HCT116 (cell line): ENCODE measurements around the gene UBN1. TPM values are rescaled to one million over a fixed set of nuclear protein-coding genes. Genes with fewer than 3 reads are reported as not detected.

Experiments used
- ATAC-seq: fragments of 200-7000 bp; cut with Tn5 transposase; 2 replicates; pipeline ENCODE4 v1.9.1; 2020; ENCODE audit warnings: mild to moderate bottlenecking, moderate library complexity
- BruUV-seq: library from RNA; stranded (reverse); fragments of 400-500 nt; replicated peaks from 2 replicates; lab custom pipeline; 2021; lab: Mats Ljungman, UMichigan
- CTCF ChIA-PET: fragments of 300-600 bp; sonication (Branson Sonifier 250); formaldehyde crosslinking; loops from one replicate; lab custom pipeline; 2021; ENCODE audit warnings: antibody characterized with exemption; lab: Charles Lee
- POLR2A ChIA-PET: fragments of 300-600, 350-600 bp; sonication (Branson Sonifier 250); formaldehyde crosslinking; loops from one replicate; lab custom pipeline; 2021; ENCODE audit warnings: antibody characterized with exemption; lab: Charles Lee
- RAD21 ChIA-PET, 2 experiments: fragments of 300-600 bp; sonication (Branson Sonifier 250); formaldehyde crosslinking; loops; one replicate each; lab custom pipeline; 2023; ENCODE audit warnings: low total read pairs in 2 of 2; ENCODE audit not compliant: uncharacterized antibody in 2 of 2, unreplicated experiment in 2 of 2, low non-redundant PET in 1 of 2; lab: Charles Lee
- DNase-seq: peaks from one replicate; pipeline ENCODE4 v3.0.0-alpha.2; 2010; ENCODE audit warnings: low read depth, low spot score
- H2AFZ ChIP-seq: fragments of 200-600 bp; shearing (Covaris generic), sonication (generic); 2 replicates; pipeline ENCODE4 v1.6.1; 2017; ENCODE audit warnings: low read depth, mixed run types, mixed read lengths, antibody characterized with exemption, low read length; ENCODE audit not compliant: poor library complexity, severe bottlenecking
- H3K27ac ChIP-seq: 2 replicates; pipeline ENCODE4 v1.5.1; 2012; ENCODE audit warnings: low read depth, low read length
- H3K27me3 ChIP-seq: fragments of 200-600 bp; sonication (generic); 2 replicates; pipeline ENCODE4 v1.6.1; 2016; ENCODE audit warnings: mixed run types, low read length, mixed read lengths; ENCODE audit not compliant: insufficient read depth
- H3K36me3 ChIP-seq, 2 experiments: fragments of 200-500 bp in 1 of 2; fragments of 200-600 bp in 1 of 2; sonication (Bioruptor generic) in 1 of 2; sonication (generic) in 1 of 2; 2 replicates each; pipeline versions ENCODE4 v1.5.1 to v1.6.1; 2014 to 2016; ENCODE audit warnings: low read length in 2 of 2, inconsistent platforms in 1 of 2, mixed read lengths in 1 of 2, mixed run types in 1 of 2; ENCODE audit not compliant: insufficient read depth in 2 of 2, control insufficient read depth in 1 of 2
- H3K4me1 ChIP-seq, 2 experiments: fragments of 200-600 bp in 1 of 2; sonication (generic) in 1 of 2; 2 replicates each; pipeline versions ENCODE4 v1.5.1 to v1.6.1; 2012 to 2017; ENCODE audit warnings: low read length in 2 of 2, inconsistent platforms in 1 of 2, mild to moderate bottlenecking in 1 of 2, mixed read lengths in 1 of 2, mixed run types in 1 of 2, moderate library complexity in 1 of 2; ENCODE audit not compliant: insufficient read depth in 2 of 2, control insufficient read depth in 1 of 2
- H3K4me2 ChIP-seq: fragments of 200-600 bp; sonication (generic); 2 replicates; pipeline ENCODE4 v1.6.1; 2017; ENCODE audit warnings: mixed run types, low read length, mixed read lengths
- H3K4me3 ChIP-seq, 2 experiments: fragments of 200-600 bp in 1 of 2; sonication (generic) in 1 of 2; replicated peaks in 1 of 2; 2 replicates each; pipeline ENCODE4 v1.5.1; 2011 to 2016; ENCODE audit warnings: low read length in 2 of 2, control low read depth in 1 of 2, low read depth in 1 of 2, mild to moderate bottlenecking in 1 of 2, mixed read lengths in 1 of 2, mixed run types in 1 of 2
- H3K79me2 ChIP-seq: fragments of 200-600 bp; sonication (generic); 2 replicates; pipeline ENCODE4 v1.6.1; 2017; ENCODE audit warnings: mild to moderate bottlenecking, mixed run types, low read length, moderate library complexity, mixed read lengths; ENCODE audit not compliant: insufficient read depth
- H3K9ac ChIP-seq: fragments of 200-600 bp; sonication (generic); 2 replicates; pipeline ENCODE4 v1.6.1; 2016; ENCODE audit warnings: low read length, mixed read lengths
- H3K9me2 ChIP-seq: fragments of 200-600 bp; sonication (generic), shearing (Covaris generic); 2 replicates; pipeline ENCODE4 v1.6.1; 2017; ENCODE audit warnings: mixed run types, mild to moderate bottlenecking, moderate library complexity; ENCODE audit not compliant: insufficient read depth
- H3K9me3 ChIP-seq, 2 experiments: fragments of 200-500 bp in 1 of 2; fragments of 200-600 bp in 1 of 2; sonication (Bioruptor generic) in 1 of 2; sonication (generic) in 1 of 2; 2 replicates each; pipeline ENCODE4 v1.6.1; 2014 to 2017; ENCODE audit warnings: low read length in 2 of 2, mixed read lengths in 2 of 2, inconsistent platforms in 1 of 2, low read depth in 1 of 2, mild to moderate bottlenecking in 1 of 2, mixed run types in 1 of 2, moderate library complexity in 1 of 2; ENCODE audit not compliant: control insufficient read depth in 1 of 2, insufficient read depth in 1 of 2
- H4K20me1 ChIP-seq: fragments of 200-600 bp; sonication (generic), shearing (Covaris generic); 2 replicates; pipeline ENCODE4 v1.6.1; 2017; ENCODE audit warnings: mixed run types, mild to moderate bottlenecking, moderate library complexity; ENCODE audit not compliant: insufficient read depth
- ATF3 ChIP-seq: IDR thresholded peaks from 2 replicates; pipeline ENCODE4 v1.6.1; 2012
- CBX3 ChIP-seq: IDR thresholded peaks from 2 replicates; pipeline ENCODE4 v1.6.1; 2012; ENCODE audit warnings: low read depth
- CEBPB ChIP-seq: IDR thresholded peaks from 2 replicates; pipeline ENCODE4 v1.6.1; 2012; ENCODE audit warnings: low read depth
- CTCF ChIP-seq, 3 experiments: fragments of 200-600 bp in 1 of 3; sonication (generic) in 1 of 3; IDR thresholded peaks in 2 of 3; conservative IDR thresholded peaks in 1 of 3; 2 replicates each; pipeline ENCODE4 v1.5.1; 2012 to 2017; ENCODE audit warnings: low read depth in 2 of 3, low read length in 2 of 3, antibody characterized with exemption in 1 of 3, borderline replicate concordance in 1 of 3, control low read depth in 1 of 3, mild to moderate bottlenecking in 1 of 3, mixed read lengths in 1 of 3, mixed run types in 1 of 3, moderate library complexity in 1 of 3; ENCODE audit not compliant: insufficient read depth in 1 of 3
- EZH2 ChIP-seq: fragments of 200-600 bp; sonication (generic); IDR thresholded peaks from 2 replicates; pipeline ENCODE4 v1.6.1; 2017; ENCODE audit warnings: antibody characterized with exemption, mixed run types
- FOSL1 ChIP-seq: IDR thresholded peaks from 2 replicates; pipeline ENCODE4 v1.6.1; 2012; ENCODE audit warnings: low read depth
- JUND ChIP-seq: IDR thresholded peaks from 2 replicates; pipeline ENCODE4 v1.6.1; 2012
- POLR2A ChIP-seq: IDR thresholded peaks from 2 replicates; pipeline ENCODE4 v1.7.0; 2011; ENCODE audit warnings: borderline replicate concordance; ENCODE audit not compliant: insufficient read depth, insufficient read length; ENCODE audit errors: extremely low read depth
- POLR2AphosphoS5 ChIP-seq: IDR thresholded peaks from 2 replicates; pipeline ENCODE4 v1.6.1; 2011; ENCODE audit warnings: mild to moderate bottlenecking, low read depth, low read length, moderate library complexity
- RAD21 ChIP-seq: IDR thresholded peaks from 2 replicates; pipeline ENCODE4 v1.6.1; 2012; ENCODE audit warnings: low read depth, mild to moderate bottlenecking
- SIN3A ChIP-seq: IDR thresholded peaks from 2 replicates; pipeline ENCODE4 v1.6.1; 2012; ENCODE audit warnings: low read depth
- SP1 ChIP-seq: IDR thresholded peaks from 2 replicates; pipeline ENCODE4 v1.6.1; 2012; ENCODE audit warnings: low read depth
- SRF ChIP-seq: IDR thresholded peaks from 2 replicates; pipeline ENCODE4 v1.6.1; 2012; ENCODE audit warnings: low read depth
- ZFX ChIP-seq: fragments of 450-650 bp; IDR thresholded peaks from 2 replicates; pipeline ENCODE4 v1.6.1; 2017
- ZNF274 ChIP-seq: fragments of 200-500 bp; sonication (Bioruptor generic); IDR thresholded peaks from 2 replicates; pipeline ENCODE4 v1.6.1; 2014; ENCODE audit warnings: mild to moderate bottlenecking, low read depth, low read length, inconsistent platforms
- intact Hi-C: fragments of 100-400 bp; cut with micrococcal nuclease; formaldehyde crosslinking; loops from 2 replicates; pipeline ENCODE4 v1.10.0; 2022
- total RNA-seq: library from RNA; stranded (reverse); gene quantifications from one replicate; pipeline ENCODE4 v1.2.1, GENCODE V29; 2021; ENCODE audit not compliant: unreplicated experiment
- TF ChIP-seq, protein P1 (sequence below): IDR thresholded peaks from 2 replicates; pipeline ENCODE4 v1.6.1; 2012; ENCODE audit warnings: low read depth
- TF ChIP-seq, protein P2 (sequence below): IDR thresholded peaks from 2 replicates; pipeline ENCODE4 v1.6.1; 2012
- TF ChIP-seq, protein P3 (sequence below): IDR thresholded peaks from 2 replicates; pipeline ENCODE4 v1.6.1; 2011; ENCODE audit warnings: mild to moderate bottlenecking, low read length, moderate library complexity; ENCODE audit not compliant: insufficient replicate concordance; ENCODE audit errors: extremely low read depth

UBN1 gene
- total RNA-seq, 1 experiment from 2014 or later, result 31.9 TPM

GRCh38 chr16:4924593-4925292 lies 77.5 kb downstream of the UBN1 start:
- H3K4me3 ChIP-seq, result no peak overlapping the region
- H3K36me3 ChIP-seq, result peaks cover 0 to 13% of the 10 kb centered on the region in 2 experiments; a peak in 1 of 4 replicates
- DNase-seq, result no peak
- POLR2A ChIA-PET, result no interaction called here
- H3K79me2 ChIP-seq, result no peaks in the 10 kb centered on the region; the same call in 1 of the 2 replicates
- RAD21 ChIA-PET, result no interaction called here
- CTCF ChIA-PET, result no interaction called here
- H3K9me2 ChIP-seq, result no peaks in the 10 kb centered on the region
- no peak overlapping the region for H2AFZ ChIP-seq
- BruUV-seq, result no TSS peak
- peak overlapping the region; percentile 22 for H3K4me2 ChIP-seq
- no peak overlapping the region for H3K27ac ChIP-seq
- no peak overlapping the region for H3K9ac ChIP-seq
- H3K4me1 ChIP-seq, result peaks cover 8 to 23% of the 10 kb centered on the region in 2 experiments
- intact Hi-C loops, result no loop called here
- H3K9me3 ChIP-seq, result peaks cover 4 to 13% of the 10 kb centered on the region in 2 experiments; a peak in 2 of 4 replicates
- no peak for TF ChIP-seq POLR2A
- TF ChIP-seq JUND, result no peak
- TF ChIP-seq POLR2AphosphoS5, result no peak
- TF ChIP-seq CEBPB, result no peak
- TF ChIP-seq SP1, result no peak
- TF ChIP-seq CBX3, result no peak
- no peak for TF ChIP-seq SIN3A
- TF ChIP-seq, protein P1, sequence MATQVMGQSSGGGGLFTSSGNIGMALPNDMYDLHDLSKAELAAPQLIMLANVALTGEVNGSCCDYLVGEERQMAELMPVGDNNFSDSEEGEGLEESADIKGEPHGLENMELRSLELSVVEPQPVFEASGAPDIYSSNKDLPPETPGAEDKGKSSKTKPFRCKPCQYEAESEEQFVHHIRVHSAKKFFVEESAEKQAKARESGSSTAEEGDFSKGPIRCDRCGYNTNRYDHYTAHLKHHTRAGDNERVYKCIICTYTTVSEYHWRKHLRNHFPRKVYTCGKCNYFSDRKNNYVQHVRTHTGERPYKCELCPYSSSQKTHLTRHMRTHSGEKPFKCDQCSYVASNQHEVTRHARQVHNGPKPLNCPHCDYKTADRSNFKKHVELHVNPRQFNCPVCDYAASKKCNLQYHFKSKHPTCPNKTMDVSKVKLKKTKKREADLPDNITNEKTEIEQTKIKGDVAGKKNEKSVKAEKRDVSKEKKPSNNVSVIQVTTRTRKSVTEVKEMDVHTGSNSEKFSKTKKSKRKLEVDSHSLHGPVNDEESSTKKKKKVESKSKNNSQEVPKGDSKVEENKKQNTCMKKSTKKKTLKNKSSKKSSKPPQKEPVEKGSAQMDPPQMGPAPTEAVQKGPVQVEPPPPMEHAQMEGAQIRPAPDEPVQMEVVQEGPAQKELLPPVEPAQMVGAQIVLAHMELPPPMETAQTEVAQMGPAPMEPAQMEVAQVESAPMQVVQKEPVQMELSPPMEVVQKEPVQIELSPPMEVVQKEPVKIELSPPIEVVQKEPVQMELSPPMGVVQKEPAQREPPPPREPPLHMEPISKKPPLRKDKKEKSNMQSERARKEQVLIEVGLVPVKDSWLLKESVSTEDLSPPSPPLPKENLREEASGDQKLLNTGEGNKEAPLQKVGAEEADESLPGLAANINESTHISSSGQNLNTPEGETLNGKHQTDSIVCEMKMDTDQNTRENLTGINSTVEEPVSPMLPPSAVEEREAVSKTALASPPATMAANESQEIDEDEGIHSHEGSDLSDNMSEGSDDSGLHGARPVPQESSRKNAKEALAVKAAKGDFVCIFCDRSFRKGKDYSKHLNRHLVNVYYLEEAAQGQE, result no peak
- no peak for TF ChIP-seq ZFX
- TF ChIP-seq EZH2, result no peak
- TF ChIP-seq FOSL1, result no peak
- no peak for TF ChIP-seq SRF
- TF ChIP-seq RAD21, result no peak
- TF ChIP-seq, protein P2, sequence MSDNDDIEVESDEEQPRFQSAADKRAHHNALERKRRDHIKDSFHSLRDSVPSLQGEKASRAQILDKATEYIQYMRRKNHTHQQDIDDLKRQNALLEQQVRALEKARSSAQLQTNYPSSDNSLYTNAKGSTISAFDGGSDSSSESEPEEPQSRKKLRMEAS, result no peak
- TF ChIP-seq, protein P3, sequence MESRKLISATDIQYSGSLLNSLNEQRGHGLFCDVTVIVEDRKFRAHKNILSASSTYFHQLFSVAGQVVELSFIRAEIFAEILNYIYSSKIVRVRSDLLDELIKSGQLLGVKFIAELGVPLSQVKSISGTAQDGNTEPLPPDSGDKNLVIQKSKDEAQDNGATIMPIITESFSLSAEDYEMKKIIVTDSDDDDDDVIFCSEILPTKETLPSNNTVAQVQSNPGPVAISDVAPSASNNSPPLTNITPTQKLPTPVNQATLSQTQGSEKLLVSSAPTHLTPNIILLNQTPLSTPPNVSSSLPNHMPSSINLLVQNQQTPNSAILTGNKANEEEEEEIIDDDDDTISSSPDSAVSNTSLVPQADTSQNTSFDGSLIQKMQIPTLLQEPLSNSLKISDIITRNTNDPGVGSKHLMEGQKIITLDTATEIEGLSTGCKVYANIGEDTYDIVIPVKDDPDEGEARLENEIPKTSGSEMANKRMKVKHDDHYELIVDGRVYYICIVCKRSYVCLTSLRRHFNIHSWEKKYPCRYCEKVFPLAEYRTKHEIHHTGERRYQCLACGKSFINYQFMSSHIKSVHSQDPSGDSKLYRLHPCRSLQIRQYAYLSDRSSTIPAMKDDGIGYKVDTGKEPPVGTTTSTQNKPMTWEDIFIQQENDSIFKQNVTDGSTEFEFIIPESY, result no peak
- TF ChIP-seq ZNF274, result no peak
- no peak for TF ChIP-seq CTCF (IDR thresholded peaks at IDR 0.05 in 2 of 3, conservative IDR thresholded peaks at IDR 0.05 in 1 of 3; ENCODE audit: borderline replicate concordance in 1 of 3, insufficient read depth in 1 of 3, low read depth in 2 of 3, low read length in 2 of 3)
- no peak for TF ChIP-seq ATF3
- TF ChIP-seq, all 23 proteins: peak for 0
- H3K27me3 ChIP-seq, result no peaks in the 10 kb centered on the region
- ATAC-seq, result peak; percentile 69
- no peaks in the 10 kb centered on the region for H4K20me1 ChIP-seq
